Measurements from ENCODE around the gene SERTAD1.

SERTAD1 gene

GRCh38 chr19:40403262-40403984, 22.4 kb downstream of the SERTAD1 start:
- no peak for TF ChIP-seq TAF1 (IDR thresholded peaks at IDR 0.05; ENCODE audit: borderline replicate concordance, insufficient read depth, low read length)
- no peak for TF ChIP-seq SIN3A (IDR thresholded peaks at IDR 0.05; ENCODE audit: borderline replicate concordance, insufficient read depth, low read length)
- no peak for TF ChIP-seq REST (IDR thresholded peaks at IDR 0.05; ENCODE audit: insufficient read depth in 1 of 2, low read depth in 2 of 2, low read length in 2 of 2)
- TF ChIP-seq POLR2AphosphoS5 (IDR thresholded peaks at IDR 0.05; ENCODE audit: low read depth, low read length), result no peak
- no peak for TF ChIP-seq FOXP2 (optimal IDR thresholded peaks at IDR 0.05; ENCODE audit: borderline replicate concordance, extremely low read depth, extremely low read length, insufficient read depth)

- TF ChIP-seq FOXP2 (optimal IDR thresholded peaks at IDR 0.05; ENCODE audit: borderline replicate concordance, extremely low read depth, extremely low read length, insufficient read depth), result no peak
- TF ChIP-seq REST (IDR thresholded peaks at IDR 0.05; ENCODE audit: insufficient read depth in 1 of 2, low read depth in 2 of 2, low read length in 2 of 2), result no peak
- TF ChIP-seq POLR2AphosphoS5 (IDR thresholded peaks at IDR 0.05; ENCODE audit: low read depth, low read length), result no peak
- no peak for TF ChIP-seq SIN3A (IDR thresholded peaks at IDR 0.05; ENCODE audit: borderline replicate concordance, insufficient read depth, low read length)
- TF ChIP-seq TAF1 (IDR thresholded peaks at IDR 0.05; ENCODE audit: borderline replicate concordance, insufficient read depth, low read length), result no peak
Measured at GRCh38 chr19:40400559-40400958, 25.2 kb downstream of the SERTAD1 start.

- TF ChIP-seq TAF1 (IDR thresholded peaks at IDR 0.05; ENCODE audit: borderline replicate concordance, insufficient read depth, low read length), result no peak
- no peak for TF ChIP-seq REST (IDR thresholded peaks at IDR 0.05; ENCODE audit: insufficient read depth in 1 of 2, low read depth in 2 of 2, low read length in 2 of 2)
- no peak for TF ChIP-seq POLR2AphosphoS5 (IDR thresholded peaks at IDR 0.05; ENCODE audit: low read depth, low read length)
- TF ChIP-seq FOXP2 (optimal IDR thresholded peaks at IDR 0.05; ENCODE audit: borderline replicate concordance, extremely low read depth, extremely low read length, insufficient read depth), result no peak
- no peak for TF ChIP-seq SIN3A (IDR thresholded peaks at IDR 0.05; ENCODE audit: borderline replicate concordance, insufficient read depth, low read length)
Measured at GRCh38 chr19:40398417-40399131, 27.2 kb downstream of the SERTAD1 start.

GRCh38 chr19:40397568-40397906, 28.3 kb downstream of the SERTAD1 start:
- TF ChIP-seq REST (IDR thresholded peaks at IDR 0.05; ENCODE audit: insufficient read depth in 1 of 2, low read depth in 2 of 2, low read length in 2 of 2) (no peak), POLR2AphosphoS5 (IDR thresholded peaks at IDR 0.05; ENCODE audit: low read depth, low read length) (no peak), SIN3A (IDR thresholded peaks at IDR 0.05; ENCODE audit: borderline replicate concordance, insufficient read depth, low read length) (no peak), FOXP2 (optimal IDR thresholded peaks at IDR 0.05; ENCODE audit: borderline replicate concordance, extremely low read depth, extremely low read length, insufficient read depth) (no peak), TAF1 (IDR thresholded peaks at IDR 0.05; ENCODE audit: borderline replicate concordance, insufficient read depth, low read length) (no peak)

Measured in PFSK-1 (cell line).